HCT116 (cell line): Measurements from ENCODE around the gene RNF113B.

Source experiments
- ELF1 ChIP-seq: IDR thresholded peaks from 2 replicates; pipeline ENCODE4 v1.6.1; 2012; ENCODE audit warnings: low read depth, borderline replicate concordance
- POLR2A ChIP-seq: IDR thresholded peaks from 2 replicates; pipeline ENCODE4 v1.7.0; 2011; ENCODE audit warnings: borderline replicate concordance; ENCODE audit not compliant: insufficient read depth, insufficient read length; ENCODE audit errors: extremely low read depth
- POLR2AphosphoS5 ChIP-seq: IDR thresholded peaks from 2 replicates; pipeline ENCODE4 v1.6.1; 2011; ENCODE audit warnings: mild to moderate bottlenecking, low read depth, low read length, moderate library complexity
- RAD21 ChIP-seq: IDR thresholded peaks from 2 replicates; pipeline ENCODE4 v1.6.1; 2012; ENCODE audit warnings: low read depth, mild to moderate bottlenecking
- REST ChIP-seq: IDR thresholded peaks from 2 replicates; pipeline ENCODE4 v1.6.1; 2012; ENCODE audit warnings: low read depth
- SP1 ChIP-seq: IDR thresholded peaks from 2 replicates; pipeline ENCODE4 v1.6.1; 2012; ENCODE audit warnings: low read depth
- ZNF274 ChIP-seq: fragments of 200-500 bp; sonication (Bioruptor generic); IDR thresholded peaks from 2 replicates; pipeline ENCODE4 v1.6.1; 2014; ENCODE audit warnings: mild to moderate bottlenecking, low read depth, low read length, inconsistent platforms
- TF ChIP-seq, protein P1 (sequence below), 3 experiments: fragments of 200-600 bp in 1 of 3; sonication (generic) in 1 of 3; IDR thresholded peaks in 2 of 3; conservative IDR thresholded peaks in 1 of 3; 2 replicates each; pipeline ENCODE4 v1.5.1; 2012 to 2017; ENCODE audit warnings: low read depth in 2 of 3, low read length in 2 of 3, antibody characterized with exemption in 1 of 3, borderline replicate concordance in 1 of 3, control low read depth in 1 of 3, mild to moderate bottlenecking in 1 of 3, mixed read lengths in 1 of 3, mixed run types in 1 of 3, moderate library complexity in 1 of 3; ENCODE audit not compliant: insufficient read depth in 1 of 3

DNA sequence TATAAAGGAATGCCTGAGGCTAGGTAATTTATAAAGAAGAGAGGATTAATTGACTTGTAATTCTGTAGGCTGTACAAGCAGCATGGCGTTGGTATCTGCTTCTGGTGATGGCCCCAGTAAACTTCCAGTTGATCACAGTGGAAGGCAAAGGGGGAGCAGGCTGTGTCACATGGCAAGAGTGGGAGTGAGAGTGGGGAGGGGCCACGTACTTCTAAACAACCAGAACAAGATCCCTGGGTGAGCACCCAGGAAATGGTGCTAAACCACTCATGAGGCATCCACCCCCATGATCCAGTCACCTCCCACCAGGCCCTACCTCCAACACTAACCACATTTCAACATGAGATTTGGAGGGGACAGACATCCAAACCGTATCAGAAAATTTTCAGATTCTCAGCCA lies 3.0 kb upstream of the RNF113B start:
- TF ChIP-seq ZNF274 (no peak), POLR2A (no peak), RAD21 (no peak), REST (no peak), POLR2AphosphoS5 (no peak), ELF1 (no peak), SP1 (no peak)
- TF ChIP-seq, protein P1, sequence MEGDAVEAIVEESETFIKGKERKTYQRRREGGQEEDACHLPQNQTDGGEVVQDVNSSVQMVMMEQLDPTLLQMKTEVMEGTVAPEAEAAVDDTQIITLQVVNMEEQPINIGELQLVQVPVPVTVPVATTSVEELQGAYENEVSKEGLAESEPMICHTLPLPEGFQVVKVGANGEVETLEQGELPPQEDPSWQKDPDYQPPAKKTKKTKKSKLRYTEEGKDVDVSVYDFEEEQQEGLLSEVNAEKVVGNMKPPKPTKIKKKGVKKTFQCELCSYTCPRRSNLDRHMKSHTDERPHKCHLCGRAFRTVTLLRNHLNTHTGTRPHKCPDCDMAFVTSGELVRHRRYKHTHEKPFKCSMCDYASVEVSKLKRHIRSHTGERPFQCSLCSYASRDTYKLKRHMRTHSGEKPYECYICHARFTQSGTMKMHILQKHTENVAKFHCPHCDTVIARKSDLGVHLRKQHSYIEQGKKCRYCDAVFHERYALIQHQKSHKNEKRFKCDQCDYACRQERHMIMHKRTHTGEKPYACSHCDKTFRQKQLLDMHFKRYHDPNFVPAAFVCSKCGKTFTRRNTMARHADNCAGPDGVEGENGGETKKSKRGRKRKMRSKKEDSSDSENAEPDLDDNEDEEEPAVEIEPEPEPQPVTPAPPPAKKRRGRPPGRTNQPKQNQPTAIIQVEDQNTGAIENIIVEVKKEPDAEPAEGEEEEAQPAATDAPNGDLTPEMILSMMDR (IDR thresholded peaks at IDR 0.05 in 2 of 3, conservative IDR thresholded peaks at IDR 0.05 in 1 of 3; ENCODE audit: borderline replicate concordance in 1 of 3, insufficient read depth in 1 of 3, low read depth in 2 of 3, low read length in 2 of 3) = no peak
